HG03045 (cell line): ENCODE results near the gene STIM2.

ENCODE experiments used
- ATAC-seq: cut with Tn5 transposase; IDR thresholded peaks from one replicate; pipeline ENCODE4 v1.9.1; 2021; ENCODE audit warnings: mild to moderate bottlenecking, moderate library complexity; ENCODE audit not compliant: unreplicated experiment

Gene STIM2

GRCh38 chr4:26996745-26997144 is 136.1 kb downstream of the STIM2 start:
- ATAC-seq, result no peak

- ATAC-seq, result no peak
Observed at GRCh38 chr4:26999689-27000088, 139.0 kb downstream of the STIM2 start.

- ATAC-seq, result no peak
Observed at GRCh38 chr4:27000122-27000521, 139.5 kb downstream of the STIM2 start.

- no peak for ATAC-seq
Observed at GRCh38 chr4:27000820-27001219, 140.2 kb downstream of the STIM2 start.

GRCh38 chr4:27001398-27002164 is 140.9 kb downstream of the STIM2 start:
- no peak for ATAC-seq

- ATAC-seq, result no peak
Observed at GRCh38 chr4:27003642-27004113, 143.0 kb downstream of the STIM2 start.

GRCh38 chr4:27005501-27005900 is 144.9 kb downstream of the STIM2 start:
- no peak for ATAC-seq

- ATAC-seq, result no peak
Observed at GRCh38 chr4:27005905-27006590, 145.4 kb downstream of the STIM2 start.

- ATAC-seq, result no peak
Observed at GRCh38 chr4:27006646-27007045, 146.0 kb downstream of the STIM2 start.

- no peak for ATAC-seq
Observed at GRCh38 chr4:27007507-27007906, 146.9 kb downstream of the STIM2 start.

GRCh38 chr4:27008679-27009078 is 148.0 kb downstream of the STIM2 start:
- ATAC-seq, result no peak

- no peak for ATAC-seq
Observed at GRCh38 chr4:27009539-27009938, 148.9 kb downstream of the STIM2 start.

GRCh38 chr4:27010334-27010940 is 149.8 kb downstream of the STIM2 start:
- ATAC-seq, result no peak

GRCh38 chr4:27011401-27011800 is 150.8 kb downstream of the STIM2 start:
- no peak for ATAC-seq

- ATAC-seq, result no peak
Observed at GRCh38 chr4:27013012-27013411, 152.4 kb downstream of the STIM2 start.

- ATAC-seq, result no peak
Observed at GRCh38 chr4:27016551-27016950, 155.9 kb downstream of the STIM2 start.

- no peak for ATAC-seq
Observed at GRCh38 chr4:27017623-27018022, 157.0 kb downstream of the STIM2 start.

GRCh38 chr4:27018076-27018475 is 157.4 kb downstream of the STIM2 start:
- ATAC-seq, result no peak

GRCh38 chr4:27018910-27019309 is 158.3 kb downstream of the STIM2 start:
- ATAC-seq, result no peak

GRCh38 chr4:27019766-27020165 is 159.1 kb downstream of the STIM2 start:
- ATAC-seq, result no peak

GRCh38 chr4:27020203-27020602 is 159.6 kb downstream of the STIM2 start:
- no peak for ATAC-seq

- ATAC-seq, result no peak
Observed at GRCh38 chr4:27020603-27021002, 160.0 kb downstream of the STIM2 start.
